IMR-90 (cell line): ENCODE data around the gene MYH6.

ENCODE experiments used
- POLR2A ChIP-seq: IDR thresholded peaks from 2 replicates; pipeline ENCODE4 v1.6.1; 2012; ENCODE audit warnings: mild to moderate bottlenecking, low read depth, low read length
- TF ChIP-seq, protein P1 (sequence below): conservative IDR thresholded peaks from 2 replicates; pipeline ENCODE4 v1.5.1; 2012; ENCODE audit warnings: mild to moderate bottlenecking, low read depth, low read length, improper control_type of control experiment

DNA sequence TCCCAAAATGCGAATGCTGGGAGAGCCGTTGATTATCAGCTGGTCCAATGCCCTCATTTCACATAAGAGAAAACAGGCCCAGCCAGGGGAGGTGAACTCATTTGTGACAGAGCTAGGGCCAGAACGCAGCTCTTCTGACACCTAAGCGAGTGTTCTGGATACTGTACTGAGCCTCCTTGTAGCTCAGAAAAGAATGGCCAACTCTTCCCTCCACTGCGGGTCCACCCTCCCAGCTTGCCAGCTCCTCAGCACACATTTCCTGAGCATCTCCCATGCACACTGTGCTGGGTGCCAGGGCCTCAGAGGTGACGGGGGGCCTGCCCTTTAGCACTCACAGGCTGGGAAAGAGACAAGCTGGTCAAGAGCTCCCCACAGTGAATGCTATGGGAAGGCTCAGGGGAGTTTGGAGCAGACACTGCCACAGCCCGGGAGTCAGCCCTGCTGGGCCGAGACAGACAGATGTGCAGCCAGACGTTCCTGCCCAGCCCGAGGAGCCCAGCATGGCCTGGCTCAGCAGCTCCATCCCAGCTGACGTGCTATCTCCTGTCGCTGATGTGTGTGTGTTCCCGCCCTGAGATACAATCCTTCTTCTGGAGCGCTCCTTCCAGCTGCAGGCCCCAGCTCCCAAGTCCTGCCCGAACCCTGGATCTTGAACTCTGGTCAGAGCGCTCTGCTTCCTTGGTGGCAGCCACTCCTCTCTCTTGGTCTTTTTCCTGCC lies 27.7 kb downstream of the MYH6 start:
- TF ChIP-seq, protein P1, sequence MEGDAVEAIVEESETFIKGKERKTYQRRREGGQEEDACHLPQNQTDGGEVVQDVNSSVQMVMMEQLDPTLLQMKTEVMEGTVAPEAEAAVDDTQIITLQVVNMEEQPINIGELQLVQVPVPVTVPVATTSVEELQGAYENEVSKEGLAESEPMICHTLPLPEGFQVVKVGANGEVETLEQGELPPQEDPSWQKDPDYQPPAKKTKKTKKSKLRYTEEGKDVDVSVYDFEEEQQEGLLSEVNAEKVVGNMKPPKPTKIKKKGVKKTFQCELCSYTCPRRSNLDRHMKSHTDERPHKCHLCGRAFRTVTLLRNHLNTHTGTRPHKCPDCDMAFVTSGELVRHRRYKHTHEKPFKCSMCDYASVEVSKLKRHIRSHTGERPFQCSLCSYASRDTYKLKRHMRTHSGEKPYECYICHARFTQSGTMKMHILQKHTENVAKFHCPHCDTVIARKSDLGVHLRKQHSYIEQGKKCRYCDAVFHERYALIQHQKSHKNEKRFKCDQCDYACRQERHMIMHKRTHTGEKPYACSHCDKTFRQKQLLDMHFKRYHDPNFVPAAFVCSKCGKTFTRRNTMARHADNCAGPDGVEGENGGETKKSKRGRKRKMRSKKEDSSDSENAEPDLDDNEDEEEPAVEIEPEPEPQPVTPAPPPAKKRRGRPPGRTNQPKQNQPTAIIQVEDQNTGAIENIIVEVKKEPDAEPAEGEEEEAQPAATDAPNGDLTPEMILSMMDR = no peak
- no peak for TF ChIP-seq POLR2A
